Gastrocnemius medialis (tissue), 4 donors: Measurements from ENCODE around the gene JDP2. TPM values are rescaled to one million over a fixed set of nuclear protein-coding genes. Genes with fewer than 3 reads are reported as not detected.

ENCODE experiments used
- ATAC-seq, 2 donors: fragments of 150-250 bp; one replicate each; pipeline ENCODE4 v1.9.1; 2016
- DNase-seq, 2 donors: peaks; one replicate each; pipeline ENCODE4 v3.0.0-alpha.2; 2019
- H3K27ac ChIP-seq, 4 donors: fragments of 200-600 bp; sonication (generic); 1 replicate in 1 of 4; 2 replicates in 3 of 4; pipeline ENCODE4 v1.5.1; 2016 to 2018; ENCODE audit warnings: mild to moderate bottlenecking in 2 of 4, moderate library complexity in 1 of 4
- H3K27me3 ChIP-seq, 3 donors: fragments of 200-600 bp; sonication (generic) in 2 of 3; 1 replicate in 1 of 3; 2 replicates in 2 of 3; pipeline versions ENCODE4 v1.5.1 to v1.6.0; 2016 to 2019; ENCODE audit warnings: mild to moderate bottlenecking in 1 of 3, moderate library complexity in 1 of 3
- H3K36me3 ChIP-seq, 2 donors: fragments of 200-600 bp; sonication (generic) in 1 of 2; one replicate each; pipeline ENCODE4 v1.5.1; 2017 to 2018
- H3K4me1 ChIP-seq, 2 donors: fragments of 200-600 bp; sonication (generic) in 1 of 2; one replicate each; pipeline ENCODE4 v1.5.1; 2016 to 2017; ENCODE audit warnings: mild to moderate bottlenecking in 2 of 2
- H3K4me3 ChIP-seq, 4 donors: fragments of 200-600 bp; sonication (generic) in 3 of 4; 1 replicate in 1 of 4; 2 replicates in 3 of 4; pipeline ENCODE4 v1.5.1; 2016 to 2019; ENCODE audit warnings: mild to moderate bottlenecking in 2 of 4
- H3K9me3 ChIP-seq, 3 donors: fragments of 200-600 bp; sonication (generic) in 2 of 3; 1 replicate in 1 of 3; 2 replicates in 2 of 3; pipeline ENCODE4 v1.5.1; 2016 to 2019
- CTCF ChIP-seq, 5 experiments: fragments of 450-650 bp in 3 of 5; fragments of 200-600 bp in 2 of 5; sonication (generic) in 2 of 5; IDR thresholded peaks in 4 of 5; conservative IDR thresholded peaks in 1 of 5; 1 replicate in 4 of 5; 2 replicates in 1 of 5; pipeline ENCODE4 v1.5.1; 2016 to 2019; ENCODE audit warnings: antibody characterized with exemption in 5 of 5, mild to moderate bottlenecking in 3 of 5, moderate library complexity in 3 of 5
- POLR2A ChIP-seq, 2 donors: fragments of 450-650 bp; IDR thresholded peaks; one replicate each; pipeline ENCODE4 v1.6.1; 2017; ENCODE audit warnings: antibody characterized with exemption in 2 of 2, mild to moderate bottlenecking in 2 of 2, moderate library complexity in 2 of 2
- in situ Hi-C, 4 donors: fragments of 200-750 bp; cut with MboI; loops; one replicate each; pipeline versions ENCODE4 v1.15.0 to v1.8.0; 2017; ENCODE audit warnings: low sequenced_read_pairs in 4 of 4
- intact Hi-C: fragments of 100-400 bp; cut with DNase I; formaldehyde crosslinking; loops from one replicate; pipeline ENCODE4 v1.15.1; 2023; ENCODE audit warnings: low total_unique reads
- total RNA-seq, 4 donors: library from RNA; depleted of rRNA; stranded (reverse); fragments of >200 nt; gene quantifications; one replicate each; pipeline versions ENCODE4 v1.1.0 to v1.2.3, GENCODE V29; 2016

Gene JDP2
- total RNA-seq, 4 donors from 2014 or later = 17.3 to 80.2 (median 31.7) TPM

- TF ChIP-seq CTCF (IDR thresholded peaks at IDR 0.05 in 4 of 5, conservative IDR thresholded peaks at IDR 0.05 in 1 of 5) = no peak
- no peak for TF ChIP-seq POLR2A (IDR thresholded peaks at IDR 0.05)
- ATAC-seq (no peak), DNase-seq (peak in 1 of 2 donors; percentile 7)
- H3K4me1 ChIP-seq = no peaks in the 10 kb centered on the region
- no peaks in the 10 kb centered on the region for H3K27me3 ChIP-seq
- no peak overlapping the region for H3K27ac ChIP-seq
- no peaks in the 10 kb centered on the region for H3K36me3 ChIP-seq
- intact Hi-C loops = no loop called here
- H3K9me3 ChIP-seq = no peaks in the 10 kb centered on the region
- no peak overlapping the region for H3K4me3 ChIP-seq
- in situ Hi-C loops = loop anchor here in 3 of 4 donors (5.0 to 25.0 kb wide), 4 partner anchors 175 to 348 kb away; partner anchors contain the start of gene NEK9 (in 1 of the 3)
Measured at GRCh38 chr14:75482366-75482765, 54.5 kb downstream of the JDP2 start.

- no peaks in the 10 kb centered on the region for H3K9me3 ChIP-seq
- H3K4me1 ChIP-seq = peaks cover 0 to 6% of the 10 kb centered on the region in 2 donors
- in situ Hi-C loops = loop anchor here in 3 of 4 donors (5.0 to 25.0 kb wide), 4 partner anchors 178 to 350 kb away; partner anchors contain the start of gene NEK9 (in 1 of the 3)
- no peak overlapping the region for H3K27ac ChIP-seq
- ATAC-seq (peak in 1 of 2 donors; percentile 22), DNase-seq (no peak)
- TF ChIP-seq CTCF (IDR thresholded peaks at IDR 0.05 in 4 of 5, conservative IDR thresholded peaks at IDR 0.05 in 1 of 5) (no peak), POLR2A (IDR thresholded peaks at IDR 0.05) (no peak)
- H3K36me3 ChIP-seq = no peaks in the 10 kb centered on the region
- H3K4me3 ChIP-seq = no peak overlapping the region
- H3K27me3 ChIP-seq = no peaks in the 10 kb centered on the region
- intact Hi-C loops = loop anchor here (5.0 kb wide), 2 partner anchors 73 to 353 kb away; no protein-coding TSS in a partner anchor
Measured at GRCh38 chr14:75484711-75485429, 57.0 kb downstream of the JDP2 start.

GRCh38 chr14:75486318-75486717 is 58.5 kb downstream of the JDP2 start:
- ATAC-seq = no peak
- no peaks in the 10 kb centered on the region for H3K9me3 ChIP-seq
- in situ Hi-C loops (loop anchor here in 3 of 4 donors (5.0 to 25.0 kb wide), 4 partner anchors 179 to 352 kb away; partner anchors contain the start of gene NEK9 (in 1 of the 3)), intact Hi-C loops (loop anchor here (5.0 kb wide), 2 partner anchors 74 to 354 kb away; no protein-coding TSS in a partner anchor)
- peaks cover 0 to 6% of the 10 kb centered on the region in 2 donors for H3K4me1 ChIP-seq
- H3K36me3 ChIP-seq = no peaks in the 10 kb centered on the region
- H3K4me3 ChIP-seq = no peak overlapping the region
- DNase-seq = no peak
- no peaks in the 10 kb centered on the region for H3K27me3 ChIP-seq
- no peak overlapping the region for H3K27ac ChIP-seq
- no peak for TF ChIP-seq CTCF (IDR thresholded peaks at IDR 0.05 in 4 of 5, conservative IDR thresholded peaks at IDR 0.05 in 1 of 5)
- TF ChIP-seq POLR2A (IDR thresholded peaks at IDR 0.05) = no peak

- DNase-seq (no peak), ATAC-seq (no peak)
- no peaks in the 10 kb centered on the region for H3K9me3 ChIP-seq
- TF ChIP-seq CTCF (IDR thresholded peaks at IDR 0.05 in 4 of 5, conservative IDR thresholded peaks at IDR 0.05 in 1 of 5) = no peak
- no peak for TF ChIP-seq POLR2A (IDR thresholded peaks at IDR 0.05)
- H3K4me3 ChIP-seq = no peak overlapping the region
- no peak overlapping the region for H3K27ac ChIP-seq
- H3K4me1 ChIP-seq = peaks cover 0 to 6% of the 10 kb centered on the region in 2 donors
- intact Hi-C loops = loop anchor here (5.0 kb wide), 2 partner anchors 75 to 355 kb away; no protein-coding TSS in a partner anchor
- in situ Hi-C loops = loop anchor here in 3 of 4 donors (5.0 to 25.0 kb wide), 4 partner anchors 180 to 352 kb away; partner anchors contain the start of gene NEK9 (in 1 of the 3)
- no peaks in the 10 kb centered on the region for H3K27me3 ChIP-seq
- H3K36me3 ChIP-seq = no peaks in the 10 kb centered on the region
Measured at GRCh38 chr14:75487155-75487671, 59.4 kb downstream of the JDP2 start.
